CD14-positive monocyte (primary cell): ENCODE measurements around the gene HS3ST4. TPM values are rescaled to one million over a fixed set of nuclear protein-coding genes. Genes with fewer than 3 reads are reported as not detected.

ENCODE experiments used
- DNase-seq, 3 donors: peaks; one replicate each; pipeline ENCODE4 v3.0.0-alpha.2; 2011 to 2022
- H2AFZ ChIP-seq: 2 replicates; pipeline ENCODE4 v1.6.0; 2012; ENCODE audit warnings: mild to moderate bottlenecking, low read depth, low read length, inconsistent platforms; ENCODE audit not compliant: insufficient read depth, poor library complexity, severe bottlenecking
- H3K27ac ChIP-seq, 2 donors: 1 replicate in 1 of 2; 2 replicates in 1 of 2; pipeline ENCODE4 v1.5.1; 2012 to 2013; ENCODE audit warnings: low read length in 2 of 2, control low read depth in 1 of 2, inconsistent platforms in 1 of 2, low read depth in 1 of 2, mild to moderate bottlenecking in 1 of 2
- H3K27me3 ChIP-seq, 2 donors: one replicate each; pipeline versions ENCODE4 v1.6.0 to v1.6.1; 2011 to 2013; ENCODE audit warnings: low read length in 2 of 2; ENCODE audit not compliant: control insufficient read depth in 2 of 2, insufficient read depth in 2 of 2
- H3K36me3 ChIP-seq, 2 donors: replicated peaks in 1 of 2; 1 replicate in 1 of 2; 2 replicates in 1 of 2; pipeline versions ENCODE4 v1.5.1 to v1.6.1; 2012 to 2013; ENCODE audit warnings: low read length in 2 of 2, control low read depth in 1 of 2, inconsistent platforms in 1 of 2, mild to moderate bottlenecking in 1 of 2; ENCODE audit not compliant: insufficient read depth in 2 of 2, control insufficient read depth in 1 of 2
- H3K4me1 ChIP-seq, 2 donors: 1 replicate in 1 of 2; 2 replicates in 1 of 2; pipeline versions ENCODE4 v1.5.1 to v1.6.1; 2012 to 2013; ENCODE audit warnings: low read length in 2 of 2, control low read depth in 1 of 2, inconsistent platforms in 1 of 2, mild to moderate bottlenecking in 1 of 2, moderate library complexity in 1 of 2; ENCODE audit not compliant: insufficient read depth in 2 of 2, control insufficient read depth in 1 of 2
- H3K4me2 ChIP-seq: replicated peaks from 2 replicates; pipeline ENCODE3; 2012; ENCODE audit warnings: low read length, moderate library complexity, mild to moderate bottlenecking; ENCODE audit not compliant: poor library complexity, severe bottlenecking; ENCODE audit errors: extremely low read depth
- H3K4me3 ChIP-seq, 3 experiments: fragments of 200-600 bp in 1 of 3; sonication (generic) in 1 of 3; replicated peaks in 1 of 3; 1 replicate in 2 of 3; 2 replicates in 1 of 3; pipeline ENCODE4 v1.5.1; 2011 to 2013; ENCODE audit warnings: low read length in 3 of 3, mild to moderate bottlenecking in 3 of 3, control low read depth in 2 of 3, low read depth in 2 of 3, inconsistent platforms in 1 of 3, moderate library complexity in 1 of 3
- H3K79me2 ChIP-seq: 2 replicates; pipeline ENCODE4 v1.6.0; 2012; ENCODE audit warnings: mild to moderate bottlenecking, control low read depth, inconsistent platforms, low read length, moderate library complexity; ENCODE audit not compliant: insufficient read depth
- H3K9ac ChIP-seq: 2 replicates; pipeline ENCODE4 v1.6.0; 2017; ENCODE audit warnings: low read length, mild to moderate bottlenecking; ENCODE audit not compliant: insufficient read depth, poor library complexity, severe bottlenecking
- H3K9me3 ChIP-seq, 2 donors: replicated peaks in 1 of 2; 1 replicate in 1 of 2; 2 replicates in 1 of 2; pipeline versions ENCODE4 v1.5.1 to v1.6.1; 2012 to 2013; ENCODE audit warnings: low read length in 2 of 2, control low read depth in 1 of 2; ENCODE audit not compliant: control insufficient read depth in 1 of 2, insufficient read depth in 1 of 2
- H4K20me1 ChIP-seq: 2 replicates; pipeline ENCODE4 v1.6.0; 2012; ENCODE audit warnings: mild to moderate bottlenecking, low read length, control low read depth, moderate library complexity; ENCODE audit not compliant: insufficient read depth
- H3K27ac Mint-ChIP-seq, 7 donors: one replicate each; pipeline ENCODE4 v1.8.0; 2020; ENCODE audit warnings: mild to moderate bottlenecking in 7 of 7, mixed read lengths in 7 of 7, moderate library complexity in 6 of 7, inconsistent platforms in 2 of 7
- H3K27me3 Mint-ChIP-seq, 3 donors: one replicate each; pipeline ENCODE4 v1.8.0; 2021 to 2022; ENCODE audit warnings: low read depth in 3 of 3, mild to moderate bottlenecking in 3 of 3, mixed read lengths in 3 of 3, moderate library complexity in 3 of 3, inconsistent platforms in 1 of 3
- H3K36me3 Mint-ChIP-seq, 2 donors: one replicate each; pipeline ENCODE4 v1.8.0; 2020; ENCODE audit warnings: mixed read lengths in 2 of 2, inconsistent platforms in 1 of 2, mild to moderate bottlenecking in 1 of 2
- H3K4me1 Mint-ChIP-seq: one replicate; pipeline ENCODE4 v1.8.0; 2020; ENCODE audit warnings: mild to moderate bottlenecking, mixed read lengths
- H3K4me3 Mint-ChIP-seq, 2 donors: one replicate each; pipeline ENCODE4 v1.8.0; 2020; ENCODE audit warnings: mild to moderate bottlenecking in 2 of 2, mixed read lengths in 2 of 2, moderate library complexity in 1 of 2
- H3K9me3 Mint-ChIP-seq, 7 donors: one replicate each; pipeline ENCODE4 v1.8.0; 2020 to 2022; ENCODE audit warnings: mixed read lengths in 7 of 7, mild to moderate bottlenecking in 6 of 7, moderate library complexity in 6 of 7, inconsistent platforms in 2 of 7
- WGBS: methylation state at CpG from one replicate; pipeline ENCODE4 v1.1.5; 2013; ENCODE audit warnings: missing lambda C conversion rate; ENCODE audit not compliant: insufficient coverage; 5-methylcytosine and 5-hydroxymethylcytosine counted together
- intact Hi-C, 2 donors: fragments of 100-400 bp; cut with micrococcal nuclease; formaldehyde crosslinking; loops; one replicate each; pipeline versions ENCODE4 v1.15.0 to v1.15.1; 2023
- polyA plus RNA-seq, 3 donors: library from polyadenylated mRNA; depleted of rRNA in 1 of 3; unstranded in 2 of 3; stranded (reverse) in 1 of 3; fragments of 300-500 nt in 2 of 3; fragments of >200 nt in 1 of 3; fragmentation: Illumina TruSeq in 2 of 3; gene quantifications; 1 replicate in 2 of 3; 2 replicates in 1 of 3; pipeline ENCODE4 v1.2.3, GENCODE V29; 2012 to 2021
- TF ChIP-seq, protein P1 (sequence below): fragments of 200-600 bp; IDR thresholded peaks from one replicate; pipeline ENCODE4 v1.8.0; 2022; ENCODE audit warnings: antibody characterized with exemption, mild to moderate bottlenecking

The HS3ST4 gene
- polyA plus RNA-seq, 3 donors = not detected

GRCh38 chr16:26041952-26042668 is 350.4 kb downstream of the HS3ST4 start:
- WGBS = 93% methylated on average over 3 of the region's 9 CpGs
- H3K79me2 ChIP-seq = no peaks in the 10 kb centered on the region
- no peak overlapping the region for H3K4me3 Mint-ChIP-seq
- H3K9me3 Mint-ChIP-seq = peaks cover 0 to 6% (median 0%) of the 10 kb centered on the region in 7 donors
- no peak overlapping the region for H3K27ac ChIP-seq
- no peaks in the 10 kb centered on the region for H3K4me1 ChIP-seq
- peaks cover 0 to 2% (median 0%) of the 10 kb centered on the region in 3 donors for H3K27me3 Mint-ChIP-seq
- no peaks in the 10 kb centered on the region for H3K9me3 ChIP-seq
- no peak overlapping the region for H2AFZ ChIP-seq
- no peak for DNase-seq
- TF ChIP-seq, protein P1, sequence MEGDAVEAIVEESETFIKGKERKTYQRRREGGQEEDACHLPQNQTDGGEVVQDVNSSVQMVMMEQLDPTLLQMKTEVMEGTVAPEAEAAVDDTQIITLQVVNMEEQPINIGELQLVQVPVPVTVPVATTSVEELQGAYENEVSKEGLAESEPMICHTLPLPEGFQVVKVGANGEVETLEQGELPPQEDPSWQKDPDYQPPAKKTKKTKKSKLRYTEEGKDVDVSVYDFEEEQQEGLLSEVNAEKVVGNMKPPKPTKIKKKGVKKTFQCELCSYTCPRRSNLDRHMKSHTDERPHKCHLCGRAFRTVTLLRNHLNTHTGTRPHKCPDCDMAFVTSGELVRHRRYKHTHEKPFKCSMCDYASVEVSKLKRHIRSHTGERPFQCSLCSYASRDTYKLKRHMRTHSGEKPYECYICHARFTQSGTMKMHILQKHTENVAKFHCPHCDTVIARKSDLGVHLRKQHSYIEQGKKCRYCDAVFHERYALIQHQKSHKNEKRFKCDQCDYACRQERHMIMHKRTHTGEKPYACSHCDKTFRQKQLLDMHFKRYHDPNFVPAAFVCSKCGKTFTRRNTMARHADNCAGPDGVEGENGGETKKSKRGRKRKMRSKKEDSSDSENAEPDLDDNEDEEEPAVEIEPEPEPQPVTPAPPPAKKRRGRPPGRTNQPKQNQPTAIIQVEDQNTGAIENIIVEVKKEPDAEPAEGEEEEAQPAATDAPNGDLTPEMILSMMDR = no peak
- H4K20me1 ChIP-seq = no peaks in the 10 kb centered on the region
- no peak overlapping the region for H3K4me3 ChIP-seq
- intact Hi-C loops = no loop called here
- no peak overlapping the region for H3K9ac ChIP-seq
- H3K4me1 Mint-ChIP-seq = no peaks in the 10 kb centered on the region
- H3K27ac Mint-ChIP-seq = no peak overlapping the region
- no peaks in the 10 kb centered on the region for H3K36me3 Mint-ChIP-seq
- no peaks in the 10 kb centered on the region for H3K36me3 ChIP-seq
- no peak overlapping the region for H3K4me2 ChIP-seq
- H3K27me3 ChIP-seq = no peaks in the 10 kb centered on the region

- intact Hi-C loops = no loop called here
- no peak overlapping the region for H3K27ac Mint-ChIP-seq
- WGBS = 91% methylated on average over 4 of the region's 9 CpGs
Observed at GRCh38 chr16:26050472-26050871, 358.7 kb downstream of the HS3ST4 start.

More at GRCh38 chr16:26050472-26050871, 358.7 kb downstream of the HS3ST4 start:
- Histone ChIP-seq H3K4me1 (no peaks in the 10 kb centered on the region), H3K9ac (no peak overlapping the region), H3K9me3 (no peaks in the 10 kb centered on the region), H3K27ac (no peak overlapping the region), H3K36me3 (no peaks in the 10 kb centered on the region), H3K4me2 (no peak overlapping the region), H3K79me2 (no peaks in the 10 kb centered on the region), H3K27me3 (no peaks in the 10 kb centered on the region), H4K20me1 (no peaks in the 10 kb centered on the region), H3K4me3 (no peak overlapping the region), H2AFZ (no peak overlapping the region)
- Mint-ChIP-seq H3K4me1 (no peaks in the 10 kb centered on the region), H3K27me3 (peaks cover 0 to 2% (median 0%) of the 10 kb centered on the region in 3 donors), H3K36me3 (no peaks in the 10 kb centered on the region), H3K4me3 (no peak overlapping the region), H3K9me3 (peaks cover 0 to 8% (median 3%) of the 10 kb centered on the region in 7 donors)
- no peak for DNase-seq
- TF ChIP-seq, protein P1 = no peak
